Neural crest cell (in vitro differentiated cells): ENCODE results near the gene CLN3. TPM values are rescaled to one million over a fixed set of nuclear protein-coding genes. Genes with fewer than 3 reads are reported as not detected.

Experiments
- DNase-seq: peaks from one replicate; pipeline ENCODE4 v3.0.0; 2021; ENCODE audit warnings: low read depth, mixed read lengths, low spot score
- H3K27ac Mint-ChIP-seq: one replicate; pipeline ENCODE4 v1.8.0; 2021; ENCODE audit warnings: mild to moderate bottlenecking, mixed read lengths; ENCODE audit not compliant: unreplicated experiment
- H3K27me3 Mint-ChIP-seq: 2 replicates; pipeline ENCODE4 v1.8.0; 2021; ENCODE audit warnings: low read depth, mild to moderate bottlenecking, mixed read lengths
- H3K36me3 Mint-ChIP-seq: 2 replicates; pipeline ENCODE4 v1.8.0; 2021; ENCODE audit warnings: low read depth, mild to moderate bottlenecking, mixed read lengths
- H3K4me1 Mint-ChIP-seq: 2 replicates; pipeline ENCODE4 v1.8.0; 2021; ENCODE audit warnings: mixed read lengths
- H3K4me3 Mint-ChIP-seq: one replicate; pipeline ENCODE4 v1.8.0; 2021; ENCODE audit warnings: mild to moderate bottlenecking, mixed read lengths
- H3K9me3 Mint-ChIP-seq: 2 replicates; pipeline ENCODE4 v1.8.0; 2021; ENCODE audit warnings: mixed read lengths
- total RNA-seq: library from RNA; stranded (reverse); gene quantifications from 2 replicates; pipeline ENCODE4 v1.2.1, GENCODE V29; 2021
- TF ChIP-seq, protein P1 (sequence below): fragments of 200-600 bp; sonication (generic); conservative IDR thresholded peaks from 2 replicates; pipeline ENCODE4 v1.5.0; 2021; ENCODE audit warnings: antibody characterized with exemption, mild to moderate bottlenecking

The CLN3 gene
- total RNA-seq, 1 donor from 2014 or later, result 34.6 TPM

DNA sequence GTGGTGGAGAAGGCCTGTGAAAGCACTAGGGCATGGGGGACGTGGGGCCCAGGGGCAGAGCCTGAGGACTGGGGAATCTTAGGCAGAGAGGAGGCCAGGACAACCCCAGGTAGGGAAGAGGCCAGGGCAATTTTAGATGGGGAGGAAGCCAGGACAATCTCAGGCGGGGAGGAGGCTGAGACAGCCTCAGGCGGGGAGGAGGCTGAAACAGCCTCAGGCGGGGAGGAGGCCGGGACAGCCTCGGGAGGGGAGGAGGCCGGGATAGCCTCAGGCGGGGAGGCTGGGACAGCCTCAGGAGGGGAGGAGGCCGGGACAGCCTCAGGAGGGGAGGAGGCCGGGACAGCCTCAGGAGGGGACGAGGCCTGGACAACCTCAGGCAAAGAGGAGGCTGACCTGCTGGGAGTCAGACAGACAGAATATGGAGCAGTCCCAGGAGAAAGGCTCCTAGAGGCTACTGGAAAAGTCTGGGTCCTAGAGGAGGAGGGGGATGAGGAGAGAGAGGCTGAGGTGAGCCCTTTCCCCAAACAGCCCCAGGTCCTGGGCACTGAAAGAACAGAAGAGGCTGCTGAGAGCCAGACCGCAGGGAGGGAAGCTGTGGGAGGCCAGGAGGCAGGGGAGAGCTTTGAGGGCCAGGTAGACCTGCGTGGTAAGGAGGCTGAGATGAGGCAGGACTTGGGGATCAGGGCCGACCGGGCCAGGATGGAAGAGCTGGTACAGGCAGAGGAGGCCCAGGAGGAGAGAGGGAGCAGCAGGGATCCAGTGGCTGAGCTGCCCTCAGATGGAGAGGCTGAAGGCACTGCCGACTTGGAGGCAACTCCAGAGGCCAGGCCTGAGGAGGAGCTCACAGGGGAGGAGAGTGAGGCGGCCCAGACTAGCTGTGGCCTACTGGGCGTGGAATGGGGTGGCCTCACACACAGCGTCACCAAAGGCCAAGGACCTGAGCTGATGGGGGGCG, 4.2 kb upstream of the CLN3 start:
- no peak overlapping the region for H3K4me3 Mint-ChIP-seq
- peaks cover 14% of the 10 kb centered on the region for H3K4me1 Mint-ChIP-seq
- H3K27ac Mint-ChIP-seq, result peak overlapping the region; percentile 90
- no peak for DNase-seq
- no peaks in the 10 kb centered on the region for H3K9me3 Mint-ChIP-seq
- no peaks in the 10 kb centered on the region for H3K36me3 Mint-ChIP-seq
- no peaks in the 10 kb centered on the region for H3K27me3 Mint-ChIP-seq
- TF ChIP-seq, protein P1, sequence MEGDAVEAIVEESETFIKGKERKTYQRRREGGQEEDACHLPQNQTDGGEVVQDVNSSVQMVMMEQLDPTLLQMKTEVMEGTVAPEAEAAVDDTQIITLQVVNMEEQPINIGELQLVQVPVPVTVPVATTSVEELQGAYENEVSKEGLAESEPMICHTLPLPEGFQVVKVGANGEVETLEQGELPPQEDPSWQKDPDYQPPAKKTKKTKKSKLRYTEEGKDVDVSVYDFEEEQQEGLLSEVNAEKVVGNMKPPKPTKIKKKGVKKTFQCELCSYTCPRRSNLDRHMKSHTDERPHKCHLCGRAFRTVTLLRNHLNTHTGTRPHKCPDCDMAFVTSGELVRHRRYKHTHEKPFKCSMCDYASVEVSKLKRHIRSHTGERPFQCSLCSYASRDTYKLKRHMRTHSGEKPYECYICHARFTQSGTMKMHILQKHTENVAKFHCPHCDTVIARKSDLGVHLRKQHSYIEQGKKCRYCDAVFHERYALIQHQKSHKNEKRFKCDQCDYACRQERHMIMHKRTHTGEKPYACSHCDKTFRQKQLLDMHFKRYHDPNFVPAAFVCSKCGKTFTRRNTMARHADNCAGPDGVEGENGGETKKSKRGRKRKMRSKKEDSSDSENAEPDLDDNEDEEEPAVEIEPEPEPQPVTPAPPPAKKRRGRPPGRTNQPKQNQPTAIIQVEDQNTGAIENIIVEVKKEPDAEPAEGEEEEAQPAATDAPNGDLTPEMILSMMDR, result no peak

DNA sequence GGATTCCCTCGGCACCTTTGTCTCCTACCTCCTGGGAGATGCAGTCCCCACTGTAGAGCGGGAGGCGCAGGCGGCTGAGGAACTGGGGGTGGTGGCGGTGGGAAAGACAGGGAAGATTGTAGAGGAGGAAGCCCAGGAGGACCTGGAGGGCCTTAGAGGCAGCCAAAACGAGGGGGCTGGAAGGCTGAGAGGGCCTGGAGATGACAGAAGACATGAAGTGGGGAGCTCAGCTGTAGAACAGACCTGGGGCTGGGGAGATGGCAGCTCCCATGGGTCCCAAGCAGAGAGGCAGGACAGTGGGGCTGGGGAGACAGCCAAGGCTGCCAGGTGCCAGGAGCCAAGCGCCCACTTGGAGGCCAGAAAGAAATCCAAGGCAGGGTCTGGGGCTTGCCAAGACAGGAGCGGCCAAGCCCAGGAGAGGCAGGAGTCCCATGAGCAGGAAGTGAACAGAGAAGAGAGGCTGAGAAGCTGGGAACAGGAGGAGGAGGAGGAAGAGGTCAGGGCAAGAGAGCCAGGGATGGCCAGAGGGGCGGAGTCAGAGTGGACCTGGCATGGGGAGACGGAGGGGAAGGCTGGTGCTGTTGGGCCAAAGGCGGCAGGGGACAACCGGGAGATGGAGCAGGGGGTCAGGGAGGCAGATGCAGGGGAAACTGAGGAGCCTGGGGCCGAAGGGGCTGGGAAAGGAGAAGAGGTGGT, 3.4 kb upstream of the CLN3 start:
- Mint-ChIP-seq H3K9me3 (no peaks in the 10 kb centered on the region), H3K27me3 (no peaks in the 10 kb centered on the region), H3K27ac (peak overlapping the region; percentile 60), H3K4me3 (no peak overlapping the region), H3K36me3 (no peaks in the 10 kb centered on the region), H3K4me1 (peaks cover 14% of the 10 kb centered on the region)
- DNase-seq, result no peak
- TF ChIP-seq, protein P1, result no peak

DNA sequence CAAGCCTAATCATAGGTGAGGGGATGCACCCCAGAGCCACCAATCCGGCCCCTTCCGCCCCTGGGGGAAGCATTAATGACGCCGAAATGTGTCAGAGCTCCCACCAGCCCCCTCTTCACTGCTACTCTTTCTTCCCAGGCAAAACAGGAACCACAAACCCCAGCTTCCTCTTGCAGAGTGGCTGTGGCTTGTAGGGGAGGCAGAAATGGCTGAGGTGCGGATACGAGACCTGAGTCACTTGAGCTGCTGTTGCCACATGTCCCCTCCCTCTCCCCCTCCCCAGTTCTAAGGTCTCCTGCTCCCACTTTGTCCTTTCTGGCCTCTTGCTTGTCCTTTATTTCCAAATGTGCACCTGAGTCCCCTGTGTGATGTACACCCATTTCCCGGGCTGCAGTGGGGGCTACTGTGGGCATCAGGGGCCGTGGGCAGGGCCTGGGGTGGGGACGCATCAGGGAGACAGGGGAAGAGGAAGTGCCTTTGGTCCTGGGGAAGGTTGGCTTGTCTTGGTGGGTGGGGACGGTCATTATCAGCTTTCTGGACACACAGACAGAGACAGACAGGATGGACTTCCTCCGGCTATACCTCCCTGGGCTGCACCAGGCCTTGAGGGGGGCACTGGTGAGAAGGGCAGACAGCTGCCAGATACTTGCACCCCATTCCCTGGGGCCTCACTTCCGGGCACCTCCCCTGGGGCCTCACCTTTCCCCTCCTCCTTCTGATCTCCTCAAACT, 2.4 kb upstream of the CLN3 start, which contains the start of gene APOBR:
APOBR (plus strand) TSS at position 523 of the 731 bp plus-strand sequence; CDS start at position 562, 39 bp downstream.
- Mint-ChIP-seq H3K4me3 (peak within 1 kb of the TSS; percentile 56), H3K4me1 (peaks cover 14% of the 10 kb centered on the region)

DNA sequence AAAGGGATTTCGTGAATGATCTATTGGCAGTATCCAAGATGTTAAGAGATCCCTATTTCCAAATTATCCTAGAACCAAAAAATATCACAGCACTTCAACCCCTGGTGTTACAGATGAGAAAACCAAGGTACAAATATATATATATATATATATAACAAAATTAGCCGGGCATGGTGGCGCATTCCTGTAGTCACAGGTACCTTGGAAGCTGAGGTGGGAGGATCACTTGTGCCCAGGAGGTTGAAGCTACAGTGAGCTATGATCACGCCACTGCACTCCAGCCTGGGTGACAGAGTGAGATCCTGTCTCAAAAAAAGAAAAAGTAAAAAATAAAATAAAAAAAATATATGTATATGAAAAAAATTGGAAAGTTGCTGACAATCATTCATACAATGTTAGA, 637 bp upstream of the CLN3 start:
- peak overlapping the region; percentile 100 for H3K27ac Mint-ChIP-seq
- TF ChIP-seq, protein P1, result no peak
- no peak for DNase-seq
- H3K4me1 Mint-ChIP-seq, result peaks cover 14% of the 10 kb centered on the region
- H3K36me3 Mint-ChIP-seq, result no peaks in the 10 kb centered on the region
- no peaks in the 10 kb centered on the region for H3K9me3 Mint-ChIP-seq
- no peaks in the 10 kb centered on the region for H3K27me3 Mint-ChIP-seq
- H3K4me3 Mint-ChIP-seq, result peak overlapping the region; percentile 100

More for the DNA sequence above, 2.4 kb upstream of the CLN3 start, which contains the start of gene APOBR:
- no peaks in the 10 kb centered on the region for H3K27me3 Mint-ChIP-seq
- H3K36me3 Mint-ChIP-seq, result no peaks in the 10 kb centered on the region
- DNase-seq, result no peak
- H3K9me3 Mint-ChIP-seq, result no peaks in the 10 kb centered on the region
- H3K27ac Mint-ChIP-seq, result peak within 1 kb of the TSS; percentile 64
- TF ChIP-seq, protein P1, result no peak

DNA sequence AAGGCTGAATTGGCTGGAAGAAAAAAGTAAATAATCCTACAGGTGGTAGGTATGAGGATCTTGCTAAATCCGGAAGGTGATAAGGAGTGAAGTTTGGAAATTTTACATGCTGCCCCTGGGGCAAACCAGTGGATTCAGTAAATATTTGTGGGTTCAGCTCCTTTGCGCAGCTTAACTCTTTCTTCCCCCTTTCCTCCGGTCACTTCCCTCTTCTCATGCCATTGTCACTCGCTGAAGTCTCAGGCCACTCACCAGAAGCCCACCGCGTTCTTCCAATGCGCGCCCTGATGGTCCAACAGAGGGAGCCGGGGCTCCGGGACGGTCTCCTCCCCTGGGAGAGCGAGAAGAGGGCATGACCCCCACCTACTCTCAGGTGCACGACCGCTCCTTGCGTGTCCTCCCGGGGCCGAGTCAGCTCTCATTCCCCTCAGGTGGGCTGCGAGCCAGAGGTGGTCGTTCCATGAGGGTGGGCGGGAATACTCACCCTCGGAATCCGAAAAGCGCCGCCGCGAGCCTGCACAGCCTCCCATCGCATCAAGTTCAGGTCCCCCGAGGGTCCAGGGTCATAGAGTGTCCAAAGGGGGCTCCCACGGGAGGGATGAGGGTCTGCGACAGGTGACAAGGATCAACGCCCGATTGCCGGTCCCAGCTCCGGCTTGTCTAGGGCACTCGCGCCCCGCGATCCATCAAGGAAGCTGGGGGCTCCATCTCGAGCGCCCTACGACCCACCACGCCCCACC, 474 bp downstream of the CLN3 start:
- Mint-ChIP-seq H3K9me3 (no peaks in the 10 kb centered on the region), H3K36me3 (peaks cover 3% of the 10 kb centered on the region), H3K27me3 (no peaks in the 10 kb centered on the region), H3K4me1 (peaks cover 14% of the 10 kb centered on the region), H3K27ac (peak overlapping the region; percentile 100), H3K4me3 (peak overlapping the region; percentile 100)
- TF ChIP-seq, protein P1, result no peak
- peak; percentile 41 for DNase-seq
